Measurements from ENCODE around the gene CTSO. TPM values are rescaled to one million over a fixed set of nuclear protein-coding genes. Genes with fewer than 3 reads are reported as not detected.

CTSO gene
- total RNA-seq, 1 experiment from 2014 or later, result 0.81 TPM

DNA sequence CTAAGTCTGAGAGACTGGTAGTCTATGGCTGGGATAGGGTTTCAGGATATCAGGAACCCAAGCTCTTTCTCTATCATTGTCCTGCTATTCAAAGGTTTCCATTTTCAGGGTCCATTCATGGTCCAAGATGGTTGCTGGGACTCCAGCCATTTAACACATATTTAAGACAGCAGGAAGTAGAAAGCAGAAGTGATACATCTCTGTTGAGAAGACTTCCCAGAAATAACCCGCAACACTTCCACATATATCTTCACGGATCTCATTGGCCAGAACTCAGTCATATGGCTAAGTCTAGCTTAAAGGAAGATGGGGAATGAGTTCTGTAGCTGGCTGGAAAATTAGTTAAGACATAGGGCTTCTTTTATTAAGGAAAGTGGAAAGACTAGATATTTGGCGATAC is 23.8 kb downstream of the CTSO start:
- no CpG with 5 or more reads among the region's 3 CpGs for WGBS (ENCODE audit: extremely low coverage, insufficient read length, low lambda C conversion rate)
- H3K4ac ChIP-seq (ENCODE audit: low read depth, low read length), result no peak overlapping the region

More for the DNA sequence above, 23.8 kb downstream of the CTSO start:
- Histone ChIP-seq H3K4me1 (ENCODE audit: insufficient read depth, low read length) (no peaks in the 10 kb centered on the region), H2BK15ac (ENCODE audit: low read depth, low read length) (no peak overlapping the region), H2AK5ac (ENCODE audit: insufficient read length, low read length) (no peak overlapping the region), H3K4me2 (ENCODE audit: insufficient read depth, insufficient read length, low read length) (no peak overlapping the region), H3K9ac (ENCODE audit: extremely low read depth, insufficient read length, low read length) (no peak overlapping the region), H3T11ph (ENCODE audit: low read length) (no peak overlapping the region), H2BK12ac (ENCODE audit: insufficient read length, low read depth, low read length) (no peak overlapping the region), H2BK120ac (ENCODE audit: low read depth, low read length, poor library complexity, severe bottlenecking) (no peak overlapping the region), H3K79me1 (ENCODE audit: insufficient read depth, low read depth, low read length, poor library complexity, severe bottlenecking) (no peaks in the 10 kb centered on the region), H3K14ac (ENCODE audit: insufficient read depth, low read length) (no peak overlapping the region), H2AFZ (ENCODE audit: low read length) (no peak overlapping the region), H4K20me1 (ENCODE audit: control insufficient read depth, insufficient read depth, insufficient read length) (no peaks in the 10 kb centered on the region), H3K56ac (ENCODE audit: insufficient read length, low read depth, low read length) (no peak overlapping the region), H4K5ac (ENCODE audit: insufficient read length, low read depth, low read length) (no peak overlapping the region), H3K23ac (ENCODE audit: insufficient read length, low read depth, low read length) (no peak overlapping the region), H3K79me2 (ENCODE audit: insufficient read depth, low read length) (no peaks in the 10 kb centered on the region), H4K91ac (ENCODE audit: insufficient read length, low read depth, low read length) (no peak overlapping the region), H3K18ac (ENCODE audit: insufficient read length, low read depth, low read length) (no peak overlapping the region), H3K23me2 (ENCODE audit: insufficient read length, low read depth, low read length, poor library complexity, severe bottlenecking) (no peaks in the 10 kb centered on the region), H2BK20ac (ENCODE audit: low read depth, low read length, poor library complexity, severe bottlenecking) (no peak overlapping the region), H2BK5ac (ENCODE audit: insufficient read length, low read length) (no peak overlapping the region), H3K27me3 (ENCODE audit: insufficient read depth, low read length) (no peaks in the 10 kb centered on the region), H3K9me3 (ENCODE audit: control insufficient read depth, low read depth, low read length) (no peaks in the 10 kb centered on the region), H3K27ac (ENCODE audit: insufficient read length, low read depth, low read length) (no peak overlapping the region), H4K8ac (replicated peaks; ENCODE audit: insufficient read length, low read depth, low read length) (no peak overlapping the region)
- no peak for DNase-seq
- Mint-ChIP-seq H3K36me3 (ENCODE audit: insufficient read depth in 1 of 3, low read depth in 3 of 3) (peaks cover 4 to 32% (median 18%) of the 10 kb centered on the region in 3 experiments; a peak in 5 of 7 replicates), H3K4me3 (no peak overlapping the region), H3K27ac (no peak overlapping the region), H3K27me3 (ENCODE audit: low read depth) (no peaks in the 10 kb centered on the region), H3K4me1 (no peaks in the 10 kb centered on the region), H3K9me3 (peaks cover 28 to 32% of the 10 kb centered on the region in 2 experiments)
- TF ChIP-seq, protein P1, sequence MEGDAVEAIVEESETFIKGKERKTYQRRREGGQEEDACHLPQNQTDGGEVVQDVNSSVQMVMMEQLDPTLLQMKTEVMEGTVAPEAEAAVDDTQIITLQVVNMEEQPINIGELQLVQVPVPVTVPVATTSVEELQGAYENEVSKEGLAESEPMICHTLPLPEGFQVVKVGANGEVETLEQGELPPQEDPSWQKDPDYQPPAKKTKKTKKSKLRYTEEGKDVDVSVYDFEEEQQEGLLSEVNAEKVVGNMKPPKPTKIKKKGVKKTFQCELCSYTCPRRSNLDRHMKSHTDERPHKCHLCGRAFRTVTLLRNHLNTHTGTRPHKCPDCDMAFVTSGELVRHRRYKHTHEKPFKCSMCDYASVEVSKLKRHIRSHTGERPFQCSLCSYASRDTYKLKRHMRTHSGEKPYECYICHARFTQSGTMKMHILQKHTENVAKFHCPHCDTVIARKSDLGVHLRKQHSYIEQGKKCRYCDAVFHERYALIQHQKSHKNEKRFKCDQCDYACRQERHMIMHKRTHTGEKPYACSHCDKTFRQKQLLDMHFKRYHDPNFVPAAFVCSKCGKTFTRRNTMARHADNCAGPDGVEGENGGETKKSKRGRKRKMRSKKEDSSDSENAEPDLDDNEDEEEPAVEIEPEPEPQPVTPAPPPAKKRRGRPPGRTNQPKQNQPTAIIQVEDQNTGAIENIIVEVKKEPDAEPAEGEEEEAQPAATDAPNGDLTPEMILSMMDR (conservative IDR thresholded peaks at IDR 0.05), result no peak

All from H9 (cell line).